ENCODE data around the gene MGLL.
A peak's percentile ranks its signal among the peaks of the same experiment; 100 is the strongest.

Gene MGLL

DNA sequence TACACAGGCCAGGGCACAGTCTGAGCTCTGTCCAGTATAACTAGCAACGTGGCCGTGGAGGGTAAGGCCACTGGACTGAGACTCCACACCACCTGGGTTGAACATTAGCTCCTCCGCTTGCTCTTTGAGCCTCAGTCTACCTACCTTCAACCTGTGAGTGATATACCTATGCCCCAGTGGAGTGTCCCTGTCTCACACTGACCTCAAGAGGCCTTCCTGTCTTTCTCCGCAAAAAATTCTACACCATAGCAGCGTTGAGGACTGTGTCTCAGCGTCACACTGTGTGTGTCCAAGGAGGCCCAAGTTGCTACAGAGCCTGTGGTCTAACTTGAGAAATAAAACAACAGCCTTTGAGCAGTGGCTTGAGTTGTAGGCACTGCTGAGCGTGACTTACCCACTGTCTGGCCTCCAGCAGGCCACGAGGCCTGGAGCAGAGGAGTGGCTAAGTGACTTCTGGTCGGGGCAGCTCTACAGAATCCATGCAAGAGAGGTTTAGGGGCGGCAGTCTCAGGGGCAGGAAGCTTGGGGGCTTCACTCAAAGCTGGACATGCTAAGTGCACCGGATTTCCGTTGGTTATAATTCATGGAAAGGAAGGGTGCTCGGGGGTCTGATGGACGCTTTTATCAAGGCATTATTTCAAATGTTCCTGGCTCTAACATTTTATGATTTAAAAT is 2.0 kb upstream of the MGLL start:
- Mint-ChIP-seq H3K36me3 (ENCODE audit: low read depth) (peaks cover 3% of the 10 kb centered on the region), H3K4me3 (no peak overlapping the region), H3K27ac (no peak overlapping the region), H3K9me3 (peaks cover 26% of the 10 kb centered on the region), H3K4me1 (peaks cover 15% of the 10 kb centered on the region), H3K27me3 (peaks cover 59% of the 10 kb centered on the region)
- DNase-seq (no peak), ATAC-seq (no peak)

DNA sequence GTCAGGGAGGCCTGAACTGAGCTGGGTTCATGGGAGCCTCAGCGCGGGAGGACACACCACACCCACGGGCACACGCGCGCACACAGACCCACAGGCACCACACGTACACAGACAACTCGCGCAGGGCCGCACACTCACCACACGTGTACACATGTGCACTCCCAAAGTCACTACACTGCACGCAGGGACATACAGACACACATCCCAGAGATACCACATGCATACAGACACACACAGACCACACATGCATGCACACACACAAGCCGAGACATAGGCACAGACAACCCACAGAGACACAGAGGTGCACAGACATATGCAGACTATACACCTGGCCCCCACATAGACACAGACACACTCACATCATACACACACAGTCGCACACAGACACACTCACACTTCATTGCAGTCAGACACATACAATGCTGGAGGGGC is 1.1 kb upstream of the MGLL start:
- DNase-seq, result no peak
- Mint-ChIP-seq H3K4me3 (peak overlapping the region; percentile 62), H3K4me1 (peaks cover 15% of the 10 kb centered on the region), H3K27me3 (peaks cover 59% of the 10 kb centered on the region), H3K36me3 (ENCODE audit: low read depth) (peaks cover 3% of the 10 kb centered on the region), H3K27ac (no peak overlapping the region), H3K9me3 (peaks cover 18% of the 10 kb centered on the region)
- peak; percentile 35 for ATAC-seq

DNA sequence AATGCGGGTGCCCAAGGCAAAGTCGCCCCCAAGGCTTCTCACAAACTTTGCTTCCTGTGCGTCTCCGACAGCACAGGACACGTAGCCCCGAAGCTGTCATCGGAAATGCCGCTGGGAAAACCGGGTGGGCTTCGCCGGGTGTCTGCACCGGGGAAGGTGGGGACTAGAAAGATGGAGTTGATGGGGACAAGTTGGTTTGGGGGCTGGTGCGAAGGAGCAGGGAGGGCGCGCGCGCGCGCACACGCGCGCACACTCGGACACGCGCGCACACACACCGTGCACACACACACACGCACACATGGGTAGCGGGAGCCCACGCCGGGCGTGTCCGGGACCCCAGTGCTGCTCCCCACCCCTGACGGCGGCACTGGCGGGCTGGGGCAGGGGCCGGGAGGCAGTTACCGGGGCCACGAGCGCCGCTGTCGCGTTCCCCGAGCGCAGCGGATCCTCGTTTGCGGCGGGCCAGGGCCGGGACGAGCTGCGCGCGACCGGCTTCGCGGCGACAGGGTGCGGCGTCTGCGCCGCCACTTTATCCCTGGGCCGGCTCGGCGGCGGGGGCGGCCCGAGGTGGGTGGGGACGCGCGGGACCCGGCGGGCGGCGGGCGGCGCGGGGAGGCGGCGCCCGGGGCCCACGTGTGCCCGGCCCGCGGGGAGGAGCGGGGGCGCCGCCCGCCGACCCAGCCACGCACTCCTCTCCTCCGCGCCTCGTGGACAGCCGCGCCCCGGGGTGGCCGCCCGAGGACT is 539 bp upstream of the MGLL start:
- peak overlapping the region; percentile 80 for H3K4me3 Mint-ChIP-seq
- peak; percentile 62 for ATAC-seq
- H3K4me1 Mint-ChIP-seq, result peaks cover 15% of the 10 kb centered on the region
- no peaks in the 10 kb centered on the region for H3K36me3 Mint-ChIP-seq (ENCODE audit: low read depth)
- peak; percentile 12 for DNase-seq
- peaks cover 60% of the 10 kb centered on the region for H3K27me3 Mint-ChIP-seq
- H3K27ac Mint-ChIP-seq, result no peak overlapping the region
- H3K9me3 Mint-ChIP-seq, result peaks cover 13% of the 10 kb centered on the region

DNA sequence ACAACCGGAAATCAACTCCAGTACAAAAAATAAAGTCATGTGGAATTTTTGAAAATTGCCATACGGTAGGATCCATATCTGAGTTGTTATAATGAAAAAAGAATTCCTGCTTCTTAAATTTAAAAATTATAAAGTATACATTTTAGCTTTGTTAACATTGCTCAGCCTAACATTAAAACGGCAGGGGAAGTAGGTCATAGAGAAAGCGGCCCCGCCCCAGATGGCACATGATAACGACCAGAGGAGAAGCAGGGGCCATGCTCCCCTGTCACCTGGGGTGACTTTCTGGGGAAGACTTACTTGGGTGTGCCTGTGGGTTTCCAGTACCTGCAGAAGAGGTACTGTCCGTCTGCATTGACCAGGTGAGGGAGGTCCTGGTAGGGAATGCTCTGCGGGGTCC is 921 bp downstream of the MGLL start:
- H3K27me3 Mint-ChIP-seq, result peaks cover 53% of the 10 kb centered on the region
- H3K4me3 Mint-ChIP-seq, result peak overlapping the region; percentile 80
- no peak overlapping the region for H3K27ac Mint-ChIP-seq
- peaks cover 15% of the 10 kb centered on the region for H3K4me1 Mint-ChIP-seq
- no peaks in the 10 kb centered on the region for H3K36me3 Mint-ChIP-seq (ENCODE audit: low read depth)
- H3K9me3 Mint-ChIP-seq, result peaks cover 1% of the 10 kb centered on the region
- DNase-seq (peak; percentile 7), ATAC-seq (no peak)

DNA sequence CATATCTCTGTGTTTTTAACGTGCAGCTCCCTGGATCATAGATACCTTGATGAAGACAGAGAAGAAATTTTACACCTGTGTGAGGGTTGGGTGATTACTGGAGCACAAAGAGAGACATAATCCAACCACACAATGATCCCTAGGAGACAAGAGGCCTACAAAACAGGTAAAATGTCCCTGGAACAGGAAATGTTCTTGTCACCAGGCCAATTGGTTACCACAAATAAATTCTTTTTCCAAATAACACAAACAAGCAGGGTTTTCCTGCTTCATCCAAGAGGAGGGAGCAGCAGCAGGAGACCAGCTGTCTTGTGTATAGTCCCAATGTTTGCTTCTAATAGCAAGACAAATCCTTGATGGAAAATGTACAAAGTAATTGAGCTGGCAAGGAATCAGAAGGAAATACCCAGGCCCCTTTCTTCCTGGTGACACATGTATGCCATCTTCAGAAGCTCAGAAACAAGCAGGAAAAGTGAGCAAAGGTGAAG is 1.4 kb downstream of the MGLL start:
- Mint-ChIP-seq H3K4me1 (peaks cover 15% of the 10 kb centered on the region), H3K27ac (no peak overlapping the region), H3K36me3 (ENCODE audit: low read depth) (no peaks in the 10 kb centered on the region), H3K27me3 (peaks cover 52% of the 10 kb centered on the region), H3K4me3 (no peak overlapping the region), H3K9me3 (no peaks in the 10 kb centered on the region)
- DNase-seq (no peak), ATAC-seq (no peak)

DNA sequence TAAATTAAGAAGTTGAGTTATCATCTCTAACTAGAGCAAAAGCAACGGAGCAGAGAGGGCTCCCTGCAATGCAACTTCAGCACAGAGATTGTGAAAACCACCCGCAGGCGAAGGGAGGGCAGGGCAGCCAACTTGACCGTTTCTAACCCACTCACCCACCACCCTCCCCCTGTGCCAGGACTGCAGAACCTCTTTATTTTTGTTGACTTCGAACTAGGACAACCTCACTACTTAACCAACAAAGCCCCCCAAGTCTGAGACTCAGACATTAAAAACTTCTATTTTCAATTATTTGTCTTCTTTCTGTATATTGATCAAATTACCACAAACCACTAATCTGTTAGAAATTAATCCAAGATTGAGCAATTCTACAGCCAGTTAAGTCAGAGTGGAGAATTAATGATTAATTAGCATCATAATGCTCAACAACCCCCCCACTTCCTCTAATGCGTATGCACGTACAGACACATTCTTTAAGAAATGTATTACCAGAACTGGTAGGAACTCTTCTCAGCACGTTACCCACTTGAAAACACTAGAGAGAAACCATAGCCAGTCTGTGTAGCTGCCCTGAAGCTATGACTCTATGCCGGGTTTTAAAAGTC is 2.0 kb downstream of the MGLL start:
- Mint-ChIP-seq H3K4me3 (no peak overlapping the region), H3K4me1 (peaks cover 15% of the 10 kb centered on the region), H3K36me3 (ENCODE audit: low read depth) (no peaks in the 10 kb centered on the region), H3K9me3 (no peaks in the 10 kb centered on the region), H3K27ac (no peak overlapping the region), H3K27me3 (peaks cover 46% of the 10 kb centered on the region)
- DNase-seq (no peak), ATAC-seq (no peak)

DNA sequence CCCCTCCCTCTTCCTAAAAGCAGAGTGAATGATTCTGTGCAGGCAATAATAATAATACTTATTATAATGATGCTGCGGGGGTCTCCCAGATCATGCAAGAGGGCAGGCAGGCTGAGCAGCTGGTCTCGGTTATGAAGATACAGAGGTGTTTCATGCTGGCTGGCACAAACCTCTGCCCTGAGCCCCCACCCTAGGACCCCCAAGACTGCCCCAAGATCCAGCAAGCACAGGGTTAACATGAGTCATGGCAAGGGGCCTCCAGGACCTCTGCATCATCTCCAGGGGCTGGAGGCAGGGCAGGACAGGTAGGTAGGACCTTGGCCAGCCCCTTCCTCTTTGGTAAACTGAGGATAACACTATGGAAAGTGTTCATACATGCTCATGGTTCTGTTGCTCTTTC is 2.7 kb downstream of the MGLL start:
- Mint-ChIP-seq H3K27ac (no peak overlapping the region), H3K4me1 (peaks cover 15% of the 10 kb centered on the region), H3K9me3 (no peaks in the 10 kb centered on the region), H3K27me3 (peaks cover 40% of the 10 kb centered on the region), H3K4me3 (no peak overlapping the region), H3K36me3 (ENCODE audit: low read depth) (no peaks in the 10 kb centered on the region)
- ATAC-seq (no peak), DNase-seq (no peak)

DNA sequence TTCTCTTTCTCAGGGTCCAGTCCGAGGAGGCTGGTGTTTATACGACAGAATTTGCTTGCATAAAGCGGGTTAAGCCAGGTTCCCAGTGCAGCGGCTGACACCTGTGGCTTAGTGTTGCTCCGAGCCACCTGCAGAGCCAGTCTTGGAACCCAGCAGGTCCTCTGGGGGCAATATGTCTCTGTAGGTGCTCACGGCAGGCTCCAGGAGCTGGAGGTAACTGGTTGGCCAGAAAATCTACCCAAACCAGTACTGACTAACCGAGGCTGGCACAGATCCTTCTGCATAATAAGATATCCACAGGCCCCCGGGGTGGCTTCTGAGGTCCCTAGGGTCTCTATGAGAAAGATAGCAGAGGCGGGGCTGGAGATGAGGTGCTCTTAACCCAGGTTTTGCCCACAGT is 3.2 kb downstream of the MGLL start:
- H3K4me1 Mint-ChIP-seq, result peaks cover 15% of the 10 kb centered on the region
- no peaks in the 10 kb centered on the region for H3K36me3 Mint-ChIP-seq (ENCODE audit: low read depth)
- DNase-seq (no peak), ATAC-seq (no peak)
- no peak overlapping the region for H3K27ac Mint-ChIP-seq
- no peaks in the 10 kb centered on the region for H3K9me3 Mint-ChIP-seq
- no peak overlapping the region for H3K4me3 Mint-ChIP-seq
- peaks cover 34% of the 10 kb centered on the region for H3K27me3 Mint-ChIP-seq

DNA sequence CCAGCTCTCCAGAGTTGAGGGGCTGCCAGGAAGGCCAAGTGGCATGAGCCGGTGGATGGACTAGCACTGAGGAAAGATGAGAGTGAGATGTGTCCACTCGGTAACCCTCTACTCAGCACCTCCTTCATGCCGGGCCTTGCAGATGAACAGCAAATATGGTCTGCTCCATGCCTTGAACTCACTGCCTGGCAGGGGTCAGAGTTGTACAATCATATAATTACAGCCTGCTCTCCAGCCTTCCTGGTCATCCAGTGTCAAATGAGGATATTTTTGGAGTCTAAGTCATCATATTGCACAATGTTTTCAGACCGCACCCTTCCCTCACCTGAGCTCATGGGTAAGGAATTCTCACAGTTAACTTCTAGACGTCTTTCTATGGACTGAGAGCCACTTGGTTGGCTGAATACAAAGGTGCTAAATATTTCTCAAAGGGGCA is 4.9 kb downstream of the MGLL start:
- H3K27me3 Mint-ChIP-seq, result peaks cover 24% of the 10 kb centered on the region
- no peak for ATAC-seq
- no peaks in the 10 kb centered on the region for H3K36me3 Mint-ChIP-seq (ENCODE audit: low read depth)
- DNase-seq, result no peak
- H3K27ac Mint-ChIP-seq, result no peak overlapping the region
- H3K4me1 Mint-ChIP-seq, result peaks cover 9% of the 10 kb centered on the region
- no peak overlapping the region for H3K4me3 Mint-ChIP-seq
- H3K9me3 Mint-ChIP-seq, result no peaks in the 10 kb centered on the region

DNA sequence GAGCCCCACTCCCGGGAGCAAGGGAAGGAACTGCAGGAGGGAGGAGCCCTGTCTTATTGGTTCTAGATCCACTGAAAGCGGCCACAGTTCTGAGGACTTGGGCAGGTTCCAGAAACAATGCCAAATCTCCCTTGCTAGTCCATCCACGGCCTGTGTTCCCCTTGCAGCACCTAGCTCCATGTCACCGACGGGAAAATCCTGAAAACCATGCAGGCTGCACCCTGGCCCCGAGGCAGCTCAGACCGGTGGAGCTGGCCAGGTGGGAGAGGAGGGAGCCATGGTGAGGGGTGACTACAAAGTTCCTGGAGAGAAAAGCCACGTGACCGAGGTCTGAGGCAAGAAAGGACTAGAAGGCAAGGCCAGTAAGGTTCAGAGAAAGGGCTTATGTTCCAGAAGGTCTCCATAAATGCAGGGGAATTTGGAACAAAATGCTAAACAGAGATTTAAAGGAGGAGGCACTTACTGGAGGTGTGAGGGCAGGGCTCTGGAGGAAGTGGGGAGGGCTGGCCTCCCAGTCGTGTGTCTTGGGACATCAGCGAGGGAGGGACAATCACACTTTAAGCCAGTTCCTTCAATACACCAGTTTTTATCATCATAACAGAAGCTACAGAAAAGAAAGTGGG is 5.4 kb downstream of the MGLL start:
- no peak overlapping the region for H3K4me3 Mint-ChIP-seq
- H3K4me1 Mint-ChIP-seq, result peaks cover 6% of the 10 kb centered on the region
- no peaks in the 10 kb centered on the region for H3K36me3 Mint-ChIP-seq (ENCODE audit: low read depth)
- peaks cover 19% of the 10 kb centered on the region for H3K27me3 Mint-ChIP-seq
- H3K27ac Mint-ChIP-seq, result no peak overlapping the region
- H3K9me3 Mint-ChIP-seq, result no peaks in the 10 kb centered on the region
- DNase-seq (no peak), ATAC-seq (no peak)

DNA sequence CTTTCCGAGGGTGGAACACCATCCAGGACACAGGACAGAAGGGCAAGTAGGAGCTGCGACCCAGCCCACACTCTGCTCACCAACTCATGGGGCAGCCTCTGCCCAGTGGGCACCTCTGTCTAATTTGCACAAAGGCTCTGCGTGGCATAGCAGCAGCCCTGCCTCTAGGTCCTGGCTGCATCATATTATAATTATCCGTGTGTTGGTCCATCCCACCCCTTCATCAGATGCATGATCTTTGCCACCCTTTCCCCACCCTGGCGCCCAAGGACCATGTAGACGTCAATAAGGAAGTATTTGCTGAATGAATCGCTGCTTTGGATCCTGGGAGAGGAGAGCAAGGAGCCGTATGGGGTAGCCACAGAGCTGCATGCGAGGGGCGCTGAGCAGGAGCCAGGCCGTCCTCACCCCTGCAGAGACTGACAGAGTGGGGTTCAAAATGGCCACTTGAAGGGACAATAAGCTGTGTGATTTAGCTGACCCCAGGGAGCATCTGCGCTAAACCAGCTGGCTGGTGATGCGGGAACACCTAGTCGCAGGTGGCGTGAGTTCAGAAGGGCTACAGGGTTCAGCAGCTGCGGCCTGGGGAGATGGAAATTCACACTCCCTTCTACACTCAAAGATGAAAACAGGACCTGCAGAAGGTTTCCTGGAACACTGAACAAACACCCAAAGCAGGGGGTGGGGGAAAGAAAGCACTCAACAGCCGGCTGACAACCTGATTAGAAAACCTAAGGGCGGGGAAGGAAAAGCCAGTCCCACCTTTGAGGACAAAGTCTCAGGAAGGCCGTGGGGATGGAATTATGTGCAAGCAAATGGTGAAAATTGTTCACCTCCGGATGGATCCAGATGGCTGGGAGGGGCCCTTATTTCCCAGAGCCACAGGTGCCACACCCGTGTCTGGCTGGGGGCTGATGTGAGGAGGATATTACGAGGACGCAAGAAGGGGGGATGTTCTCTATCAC is 6.4 kb downstream of the MGLL start:
- Mint-ChIP-seq H3K4me1 (peaks cover 3% of the 10 kb centered on the region), H3K4me3 (no peak overlapping the region), H3K27me3 (peaks cover 13% of the 10 kb centered on the region), H3K9me3 (no peaks in the 10 kb centered on the region), H3K27ac (no peak overlapping the region), H3K36me3 (ENCODE audit: low read depth) (no peaks in the 10 kb centered on the region)
- ATAC-seq, result no peak
- DNase-seq, result no peak

DNA sequence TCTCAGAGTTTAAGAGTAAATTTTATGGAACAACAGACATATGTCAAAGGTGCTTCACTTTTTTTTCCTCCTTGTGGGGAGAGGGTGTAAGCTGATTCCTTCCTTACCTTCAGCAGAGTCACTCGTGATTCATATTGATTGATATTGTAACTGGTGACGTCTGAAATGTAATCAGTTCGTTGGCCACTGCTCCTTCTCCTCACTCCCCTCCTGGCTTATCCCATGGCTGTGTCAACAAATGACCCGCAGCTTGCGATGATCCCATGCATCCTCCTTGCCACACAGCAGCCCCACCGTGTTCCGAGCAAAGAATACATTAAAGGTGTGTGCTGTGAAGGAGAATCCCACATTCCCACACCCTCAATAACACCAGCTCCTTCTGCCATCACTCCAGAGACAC is 7.3 kb downstream of the MGLL start:
- H3K27me3 Mint-ChIP-seq, result peaks cover 7% of the 10 kb centered on the region
- no peak overlapping the region for H3K27ac Mint-ChIP-seq
- H3K9me3 Mint-ChIP-seq, result no peaks in the 10 kb centered on the region
- H3K4me1 Mint-ChIP-seq, result no peaks in the 10 kb centered on the region
- ATAC-seq (no peak), DNase-seq (no peak)
- peaks cover 2% of the 10 kb centered on the region for H3K36me3 Mint-ChIP-seq (ENCODE audit: low read depth)
- H3K4me3 Mint-ChIP-seq, result no peak overlapping the region

DNA sequence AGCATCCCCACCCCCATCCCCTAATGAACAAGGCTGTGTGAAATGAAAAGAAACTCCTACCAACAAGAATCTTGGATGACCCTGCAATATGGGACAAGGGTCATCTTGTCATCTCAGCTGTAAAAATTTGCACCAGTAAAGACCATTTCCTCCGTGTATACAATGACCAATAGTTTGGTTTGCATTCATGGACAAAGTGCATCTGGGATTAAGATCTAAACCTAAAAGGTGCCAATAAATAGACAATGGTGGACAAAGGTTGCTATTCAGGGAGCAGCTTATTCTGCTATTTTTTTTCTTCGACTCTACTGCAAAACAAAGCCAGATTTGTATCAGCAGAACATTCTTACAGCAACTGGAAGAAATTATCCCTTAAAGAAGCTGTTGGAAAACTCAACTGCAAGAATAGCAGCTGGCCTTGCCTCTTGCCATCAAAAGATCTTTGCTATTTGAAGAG is 8.0 kb downstream of the MGLL start:
- no peak for DNase-seq
- H3K27ac Mint-ChIP-seq, result no peak overlapping the region
- no peaks in the 10 kb centered on the region for H3K9me3 Mint-ChIP-seq
- no peak overlapping the region for H3K4me3 Mint-ChIP-seq
- no peak for ATAC-seq
- H3K27me3 Mint-ChIP-seq, result peaks cover 5% of the 10 kb centered on the region
- H3K4me1 Mint-ChIP-seq, result no peaks in the 10 kb centered on the region
- H3K36me3 Mint-ChIP-seq (ENCODE audit: low read depth), result peaks cover 2% of the 10 kb centered on the region

DNA sequence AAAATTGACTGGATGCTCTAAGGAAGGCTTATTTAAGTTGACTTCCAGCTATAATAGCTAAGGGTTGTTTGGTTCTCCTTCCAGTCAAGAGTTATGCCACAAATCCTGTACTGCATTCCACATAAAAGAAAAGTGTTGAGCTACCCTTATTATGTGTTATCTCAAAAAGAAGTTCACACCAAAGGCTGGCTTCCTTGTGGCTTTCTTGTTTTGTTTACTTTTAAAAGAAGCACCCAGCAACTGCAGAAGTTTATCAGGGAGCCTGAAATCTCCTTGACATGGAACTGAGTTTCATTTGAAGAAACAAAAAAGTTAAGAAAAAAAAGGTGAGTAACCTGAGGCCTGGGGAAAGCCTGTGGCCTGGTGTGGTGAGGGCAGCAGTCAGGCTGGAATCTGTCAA is 10.2 kb downstream of the MGLL start:
- ATAC-seq (no peak), DNase-seq (no peak)
- Mint-ChIP-seq H3K9me3 (no peaks in the 10 kb centered on the region), H3K27me3 (peaks cover 3% of the 10 kb centered on the region), H3K27ac (no peak overlapping the region), H3K4me3 (no peak overlapping the region), H3K4me1 (peaks cover 7% of the 10 kb centered on the region), H3K36me3 (ENCODE audit: low read depth) (peaks cover 2% of the 10 kb centered on the region)

Measured in activated naive CD8-positive, alpha-beta T cell treated with anti-CD3 and anti-CD28 coated beads, Interleukin-2, amount 50 U/mL, for 24 hours (primary cell).